ENCODE measurements around the gene ARF4.

- no peak for TF ChIP-seq CTCF (IDR thresholded peaks at IDR 0.05 in 8 of 11, conservative IDR thresholded peaks at IDR 0.05 in 3 of 11)
- TF ChIP-seq POLR2A (IDR thresholded peaks at IDR 0.05): no peak
- no peak for TF ChIP-seq POLR2AphosphoS5 (IDR thresholded peaks at IDR 0.05)
Observed at GRCh38 chr3:57555306-57555705, 41.8 kb downstream of the ARF4 start.

Measured in spleen (tissue), 7 donors.